GM12878 (cell line): ENCODE measurements around the gene B3GNT3. TPM values are rescaled to one million over a fixed set of nuclear protein-coding genes. Genes with fewer than 3 reads are reported as not detected.

Experiments used
- BHLHE40 ChIP-seq, 2 experiments: fragments of 450-650 bp in 1 of 2; IDR thresholded peaks; 2 replicates each; pipeline ENCODE4 v1.6.1; 2011 to 2017; ENCODE audit warnings: low read depth in 2 of 2, borderline replicate concordance in 1 of 2, improper control_type of control experiment in 1 of 2, low read length in 1 of 2, mild to moderate bottlenecking in 1 of 2
- CBFB ChIP-seq: IDR thresholded peaks from 2 replicates; pipeline ENCODE4 v1.6.1; 2016; ENCODE audit warnings: antibody characterized with exemption, low read depth
- EZH2 ChIP-seq: IDR thresholded peaks from 2 replicates; pipeline ENCODE4 v1.6.1; 2012; ENCODE audit warnings: low read depth, mild to moderate bottlenecking, control low read depth, inconsistent platforms, low read length, borderline replicate concordance; ENCODE audit not compliant: control insufficient read depth
- FOXK2 ChIP-seq: fragments of 450-650 bp; IDR thresholded peaks from 2 replicates; pipeline ENCODE4 v1.6.1; 2017; ENCODE audit warnings: mild to moderate bottlenecking, moderate library complexity
- HSF1 ChIP-seq: fragments of 150-350 bp; IDR thresholded peaks from 2 replicates; pipeline ENCODE4 v1.6.1; 2014; ENCODE audit warnings: mild to moderate bottlenecking, low read depth, low read length
- IKZF2 ChIP-seq, 2 experiments: fragments of 450-650 bp; IDR thresholded peaks; 2 replicates each; pipeline ENCODE4 v1.6.1; 2017; ENCODE audit warnings: mild to moderate bottlenecking in 2 of 2, moderate library complexity in 2 of 2
- KLF5 ChIP-seq: fragments of 450-650 bp; IDR thresholded peaks from 2 replicates; pipeline ENCODE4 v1.6.1; 2014; ENCODE audit warnings: mild to moderate bottlenecking; ENCODE audit not compliant: partially characterized antibody
- NKRF ChIP-seq: fragments of 450-650 bp; conservative IDR thresholded peaks from 2 replicates; pipeline ENCODE4 v1.6.1; 2017; ENCODE audit warnings: mild to moderate bottlenecking, moderate library complexity
- NR2C1 ChIP-seq: fragments of 450-650 bp; IDR thresholded peaks from 2 replicates; pipeline ENCODE4 v1.6.1; 2017; ENCODE audit warnings: antibody characterized with exemption, mild to moderate bottlenecking, moderate library complexity
- NR2F1 ChIP-seq: fragments of 450-650 bp; conservative IDR thresholded peaks from 2 replicates; pipeline ENCODE4 v1.6.1; 2017; ENCODE audit warnings: mild to moderate bottlenecking
- PAX5 ChIP-seq: IDR thresholded peaks from 2 replicates; pipeline ENCODE4 v1.6.1; 2011; ENCODE audit warnings: low read depth, low read length, borderline replicate concordance
- PAX8 ChIP-seq: fragments of 450-650 bp; IDR thresholded peaks from 2 replicates; pipeline ENCODE4 v1.6.1; 2017; ENCODE audit warnings: mild to moderate bottlenecking, moderate library complexity
- RAD21 ChIP-seq: IDR thresholded peaks from 2 replicates; pipeline ENCODE4 v1.6.1; 2011; ENCODE audit warnings: mild to moderate bottlenecking, low read depth, low read length, moderate library complexity; ENCODE audit not compliant: insufficient read depth
- RB1 ChIP-seq: fragments of 450-650 bp; formaldehyde crosslinking; IDR thresholded peaks from 2 replicates; pipeline ENCODE4 v1.6.1; 2017; ENCODE audit warnings: mild to moderate bottlenecking, borderline replicate concordance
- SKIL ChIP-seq: fragments of 450-650 bp; IDR thresholded peaks from 2 replicates; pipeline ENCODE4 v1.6.1; 2017; ENCODE audit warnings: mild to moderate bottlenecking, low read depth, inconsistent platforms; ENCODE audit not compliant: poor library complexity, severe bottlenecking
- SMARCA5 ChIP-seq: fragments of 450-650 bp; IDR thresholded peaks from 2 replicates; pipeline ENCODE4 v1.6.1; 2017; ENCODE audit warnings: mild to moderate bottlenecking
- ZNF217 ChIP-seq: fragments of 450-650 bp; IDR thresholded peaks from 2 replicates; pipeline ENCODE4 v1.6.1; 2017; ENCODE audit warnings: antibody characterized with exemption, mild to moderate bottlenecking
- polyA plus RNA-seq, 11 experiments: library from polyadenylated mRNA; depleted of rRNA in 4 of 11; unstranded in 6 of 11; stranded (reverse) in 5 of 11; fragments of >200 nt; fragmentation: Nextera tagmentation in 4 of 11; fragmentation: Illumina TruSeq in 1 of 11; extraction: Ambion mirVana in 4 of 11; extraction: Trizol in 1 of 11; gene quantifications; 1 replicate in 1 of 11; 2 replicates in 10 of 11; pipeline versions ENCODE4 v1.2.1 to v1.2.3, GENCODE V29; 2011 to 2016; ENCODE audit warnings: inconsistent platforms in 2 of 11, missing spikeins in 2 of 11, low read depth in 1 of 11
- total RNA-seq, 4 experiments: library from RNA; depleted of rRNA in 3 of 4; stranded (reverse); fragments of >200 nt in 3 of 4; fragmentation: Illumina TruSeq in 1 of 4; extraction: Trizol in 1 of 4; gene quantifications; 2 replicates each; pipeline versions ENCODE4 v1.2.1 to v1.2.3, GENCODE V29; 2013 to 2021
- TF ChIP-seq, protein P1 (sequence below): fragments of 450-650 bp; IDR thresholded peaks from 2 replicates; pipeline ENCODE4 v1.6.1; 2017; ENCODE audit warnings: mild to moderate bottlenecking
- TF ChIP-seq, protein P2 (sequence below), 3 experiments: IDR thresholded peaks in 2 of 3; conservative IDR thresholded peaks in 1 of 3; 2 replicates each; pipeline ENCODE4 v1.5.1; 2011; ENCODE audit warnings: low read depth in 3 of 3, low read length in 3 of 3, mild to moderate bottlenecking in 3 of 3, control low read depth in 2 of 3, moderate library complexity in 2 of 3, inconsistent platforms in 1 of 3, mixed read lengths in 1 of 3; ENCODE audit not compliant: control insufficient read depth in 2 of 3, insufficient read depth in 1 of 3; ENCODE audit errors: extremely low read depth in 1 of 3

B3GNT3 gene
- total and polyA plus RNA-seq, 10 of the 15 experiments (the other 5 are each of a cell fraction or from before 2014, with no cell fraction given): not detected

DNA sequence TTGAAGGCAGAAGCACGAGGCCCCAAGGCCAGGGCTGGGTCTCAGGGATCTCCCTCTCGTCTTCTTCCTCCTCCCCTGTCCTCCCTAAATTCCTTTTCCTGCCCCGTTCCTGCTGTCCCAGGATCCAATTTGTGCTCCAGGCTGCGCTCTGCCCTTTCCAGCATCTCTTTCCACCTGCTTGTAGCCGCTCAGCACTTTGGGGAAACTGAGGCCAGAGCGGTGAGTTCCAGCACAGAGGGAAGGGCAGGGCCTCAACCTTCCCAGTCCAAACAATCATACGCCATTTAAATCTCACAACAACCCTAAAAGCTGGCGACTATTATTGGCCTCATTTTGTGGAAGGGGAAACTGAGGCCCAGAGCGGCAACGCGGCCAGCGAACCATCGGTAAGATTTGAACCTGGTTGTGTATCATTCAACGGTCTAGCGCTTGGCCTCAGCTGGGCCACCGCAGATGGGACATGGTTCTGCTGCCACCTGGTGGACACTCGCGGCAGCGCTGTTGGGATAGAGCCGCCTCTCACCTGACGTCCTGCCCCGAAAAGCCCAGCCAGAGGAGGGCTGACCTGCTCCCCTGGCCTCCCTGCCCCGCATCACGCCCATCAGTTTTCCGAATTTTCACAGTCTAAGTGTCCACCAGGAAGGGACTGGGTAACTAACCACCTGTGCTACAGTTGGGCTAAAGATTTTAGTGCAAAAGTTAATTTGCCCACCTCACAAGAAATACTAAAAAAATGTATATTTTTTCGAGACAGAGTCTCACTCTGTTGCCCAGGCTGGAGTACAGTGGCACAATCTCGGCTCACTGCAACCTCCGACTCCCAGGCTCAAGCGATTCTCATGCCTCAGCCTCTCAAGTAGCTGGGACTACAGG lies 60.6 kb downstream of the B3GNT3 start (continued):
- TF ChIP-seq PAX8 (no peak), PAX5 (0 out of 2 replicates have a peak, but pooled peaks have one; percentile 20), SMARCA5 (peak; percentile 57; the same call in 1 of the 2 replicates), EZH2 (no peak), NKRF (no peak), CBFB (no peak), SKIL (no peak), RB1 (peak; percentile 78; the same call in 1 of the 2 replicates), BHLHE40 (IDR thresholded peaks at IDR 0.05; ENCODE audit: borderline replicate concordance in 1 of 2, low read depth in 2 of 2, low read length in 1 of 2) (peak; percentile 35 to 48; a peak in 1 of 4 replicates), ZNF217 (no peak), RAD21 (peak; percentile 86), HSF1 (no peak), NR2C1 (no peak), KLF5 (peak; percentile 31), NR2F1 (no peak), IKZF2 (IDR thresholded peaks at IDR 0.05) (no peak), FOXK2 (no peak; the same call in 1 of the 2 replicates)
- TF ChIP-seq, protein P1, sequence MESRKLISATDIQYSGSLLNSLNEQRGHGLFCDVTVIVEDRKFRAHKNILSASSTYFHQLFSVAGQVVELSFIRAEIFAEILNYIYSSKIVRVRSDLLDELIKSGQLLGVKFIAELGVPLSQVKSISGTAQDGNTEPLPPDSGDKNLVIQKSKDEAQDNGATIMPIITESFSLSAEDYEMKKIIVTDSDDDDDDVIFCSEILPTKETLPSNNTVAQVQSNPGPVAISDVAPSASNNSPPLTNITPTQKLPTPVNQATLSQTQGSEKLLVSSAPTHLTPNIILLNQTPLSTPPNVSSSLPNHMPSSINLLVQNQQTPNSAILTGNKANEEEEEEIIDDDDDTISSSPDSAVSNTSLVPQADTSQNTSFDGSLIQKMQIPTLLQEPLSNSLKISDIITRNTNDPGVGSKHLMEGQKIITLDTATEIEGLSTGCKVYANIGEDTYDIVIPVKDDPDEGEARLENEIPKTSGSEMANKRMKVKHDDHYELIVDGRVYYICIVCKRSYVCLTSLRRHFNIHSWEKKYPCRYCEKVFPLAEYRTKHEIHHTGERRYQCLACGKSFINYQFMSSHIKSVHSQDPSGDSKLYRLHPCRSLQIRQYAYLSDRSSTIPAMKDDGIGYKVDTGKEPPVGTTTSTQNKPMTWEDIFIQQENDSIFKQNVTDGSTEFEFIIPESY: no peak
- TF ChIP-seq, protein P2, sequence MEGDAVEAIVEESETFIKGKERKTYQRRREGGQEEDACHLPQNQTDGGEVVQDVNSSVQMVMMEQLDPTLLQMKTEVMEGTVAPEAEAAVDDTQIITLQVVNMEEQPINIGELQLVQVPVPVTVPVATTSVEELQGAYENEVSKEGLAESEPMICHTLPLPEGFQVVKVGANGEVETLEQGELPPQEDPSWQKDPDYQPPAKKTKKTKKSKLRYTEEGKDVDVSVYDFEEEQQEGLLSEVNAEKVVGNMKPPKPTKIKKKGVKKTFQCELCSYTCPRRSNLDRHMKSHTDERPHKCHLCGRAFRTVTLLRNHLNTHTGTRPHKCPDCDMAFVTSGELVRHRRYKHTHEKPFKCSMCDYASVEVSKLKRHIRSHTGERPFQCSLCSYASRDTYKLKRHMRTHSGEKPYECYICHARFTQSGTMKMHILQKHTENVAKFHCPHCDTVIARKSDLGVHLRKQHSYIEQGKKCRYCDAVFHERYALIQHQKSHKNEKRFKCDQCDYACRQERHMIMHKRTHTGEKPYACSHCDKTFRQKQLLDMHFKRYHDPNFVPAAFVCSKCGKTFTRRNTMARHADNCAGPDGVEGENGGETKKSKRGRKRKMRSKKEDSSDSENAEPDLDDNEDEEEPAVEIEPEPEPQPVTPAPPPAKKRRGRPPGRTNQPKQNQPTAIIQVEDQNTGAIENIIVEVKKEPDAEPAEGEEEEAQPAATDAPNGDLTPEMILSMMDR (IDR thresholded peaks at IDR 0.05 in 2 of 3, conservative IDR thresholded peaks at IDR 0.05 in 1 of 3; ENCODE audit: control insufficient read depth in 2 of 3, extremely low read depth in 1 of 3, insufficient read depth in 1 of 3, low read depth in 3 of 3, low read length in 3 of 3): peak; percentile 97 to 99 (median 99); a peak in 5 of 6 replicates
